ENCODE data around the gene RUNX3. TPM values are rescaled to one million over a fixed set of nuclear protein-coding genes. Genes with fewer than 3 reads are reported as not detected.

RUNX3 gene
- total RNA-seq, 1 experiment from 2014 or later: 0.33 TPM

GRCh38 chr1:24872061-24872850 lies 57.8 kb downstream of the RUNX3 start:
- Histone ChIP-seq H2BK15ac (ENCODE audit: low read depth, low read length) (no peak overlapping the region), H2BK12ac (ENCODE audit: insufficient read length, low read depth, low read length) (no peak overlapping the region), H3K4me1 (ENCODE audit: insufficient read depth, low read length) (no peaks in the 10 kb centered on the region), H3K27ac (ENCODE audit: insufficient read length, low read depth, low read length) (no peak overlapping the region), H3K4ac (ENCODE audit: low read depth, low read length) (no peak overlapping the region), H3T11ph (ENCODE audit: low read length) (no peak overlapping the region), H3K23me2 (ENCODE audit: insufficient read length, low read depth, low read length, poor library complexity, severe bottlenecking) (no peaks in the 10 kb centered on the region), H4K20me1 (ENCODE audit: control insufficient read depth, insufficient read depth, insufficient read length) (no peaks in the 10 kb centered on the region), H3K9me3 (ENCODE audit: control insufficient read depth, low read depth, low read length) (no peaks in the 10 kb centered on the region), H2BK5ac (ENCODE audit: insufficient read length, low read length) (no peak overlapping the region), H3K79me1 (ENCODE audit: insufficient read depth, low read depth, low read length, poor library complexity, severe bottlenecking) (no peaks in the 10 kb centered on the region), H3K14ac (ENCODE audit: insufficient read depth, low read length) (no peak overlapping the region), H3K23ac (ENCODE audit: insufficient read length, low read depth, low read length) (no peak overlapping the region), H3K9ac (ENCODE audit: extremely low read depth, insufficient read length, low read length) (no peak overlapping the region), H4K91ac (ENCODE audit: insufficient read length, low read depth, low read length) (no peak overlapping the region), H3K18ac (ENCODE audit: insufficient read length, low read depth, low read length) (no peak overlapping the region), H4K8ac (replicated peaks; ENCODE audit: insufficient read length, low read depth, low read length) (no peak overlapping the region), H3K4me2 (ENCODE audit: insufficient read depth, insufficient read length, low read length) (no peak overlapping the region), H2AK5ac (ENCODE audit: insufficient read length, low read length) (no peak overlapping the region), H3K56ac (ENCODE audit: insufficient read length, low read depth, low read length) (no peak overlapping the region), H3K79me2 (ENCODE audit: insufficient read depth, low read length) (no peaks in the 10 kb centered on the region), H2AFZ (ENCODE audit: low read length) (no peak overlapping the region), H4K5ac (ENCODE audit: insufficient read length, low read depth, low read length) (no peak overlapping the region), H2BK120ac (ENCODE audit: low read depth, low read length, poor library complexity, severe bottlenecking) (no peak overlapping the region), H3K27me3 (ENCODE audit: insufficient read depth, low read length) (no peaks in the 10 kb centered on the region), H2BK20ac (ENCODE audit: low read depth, low read length, poor library complexity, severe bottlenecking) (no peak overlapping the region)
- Mint-ChIP-seq H3K4me3 (no peak overlapping the region), H3K9me3 (no peaks in the 10 kb centered on the region; a peak in 1 of 5 replicates), H3K27me3 (ENCODE audit: low read depth) (peaks cover 4% of the 10 kb centered on the region), H3K36me3 (ENCODE audit: insufficient read depth in 1 of 3, low read depth in 3 of 3) (no peaks in the 10 kb centered on the region), H3K4me1 (peaks cover 11 to 12% of the 10 kb centered on the region in 2 experiments), H3K27ac (peak overlapping the region in 1 of 3 experiments; percentile 55; a peak in 1 of 7 replicates)
- DNase-seq: no peak
- TF ChIP-seq, protein P1, sequence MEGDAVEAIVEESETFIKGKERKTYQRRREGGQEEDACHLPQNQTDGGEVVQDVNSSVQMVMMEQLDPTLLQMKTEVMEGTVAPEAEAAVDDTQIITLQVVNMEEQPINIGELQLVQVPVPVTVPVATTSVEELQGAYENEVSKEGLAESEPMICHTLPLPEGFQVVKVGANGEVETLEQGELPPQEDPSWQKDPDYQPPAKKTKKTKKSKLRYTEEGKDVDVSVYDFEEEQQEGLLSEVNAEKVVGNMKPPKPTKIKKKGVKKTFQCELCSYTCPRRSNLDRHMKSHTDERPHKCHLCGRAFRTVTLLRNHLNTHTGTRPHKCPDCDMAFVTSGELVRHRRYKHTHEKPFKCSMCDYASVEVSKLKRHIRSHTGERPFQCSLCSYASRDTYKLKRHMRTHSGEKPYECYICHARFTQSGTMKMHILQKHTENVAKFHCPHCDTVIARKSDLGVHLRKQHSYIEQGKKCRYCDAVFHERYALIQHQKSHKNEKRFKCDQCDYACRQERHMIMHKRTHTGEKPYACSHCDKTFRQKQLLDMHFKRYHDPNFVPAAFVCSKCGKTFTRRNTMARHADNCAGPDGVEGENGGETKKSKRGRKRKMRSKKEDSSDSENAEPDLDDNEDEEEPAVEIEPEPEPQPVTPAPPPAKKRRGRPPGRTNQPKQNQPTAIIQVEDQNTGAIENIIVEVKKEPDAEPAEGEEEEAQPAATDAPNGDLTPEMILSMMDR (conservative IDR thresholded peaks at IDR 0.05): no peak
- WGBS (ENCODE audit: extremely low coverage, insufficient read length, low lambda C conversion rate): no CpG with 5 or more reads among the region's 19 CpGs

Measured in H9 (cell line).